ENCODE results near the gene MYADML2. TPM values are rescaled to one million over a fixed set of nuclear protein-coding genes. Genes with fewer than 3 reads are reported as not detected.

Gene MYADML2
- total RNA-seq, 2 donors from 2014 or later: not detected

- peak; percentile 46 for DNase-seq
- H3K36me3 Mint-ChIP-seq (ENCODE audit: low read depth): no peaks in the 10 kb centered on the region
- Histone ChIP-seq H3K27ac (ENCODE audit: low read depth, low read length) (no peak overlapping the region), H3K27me3 (ENCODE audit: control insufficient read depth, insufficient read depth, low read length, poor library complexity, severe bottlenecking) (peaks cover 50% of the 10 kb centered on the region), H3K4me3 (ENCODE audit: low read length) (no peak overlapping the region), H3K9me3 (ENCODE audit: control insufficient read depth, low read length) (no peaks in the 10 kb centered on the region), H3K36me3 (ENCODE audit: control insufficient read depth, insufficient read depth, low read length) (no peaks in the 10 kb centered on the region), H3K4me1 (ENCODE audit: control insufficient read depth, insufficient read depth, low read length) (no peaks in the 10 kb centered on the region), H3K9ac (ENCODE audit: extremely low read depth, low read length, poor library complexity, severe bottlenecking) (no peak overlapping the region)
- no peak overlapping the region for H3K27ac Mint-ChIP-seq
- H3K9me3 Mint-ChIP-seq: no peaks in the 10 kb centered on the region
- H3K4me1 Mint-ChIP-seq: peaks cover 5% of the 10 kb centered on the region
- TF ChIP-seq, protein P1, sequence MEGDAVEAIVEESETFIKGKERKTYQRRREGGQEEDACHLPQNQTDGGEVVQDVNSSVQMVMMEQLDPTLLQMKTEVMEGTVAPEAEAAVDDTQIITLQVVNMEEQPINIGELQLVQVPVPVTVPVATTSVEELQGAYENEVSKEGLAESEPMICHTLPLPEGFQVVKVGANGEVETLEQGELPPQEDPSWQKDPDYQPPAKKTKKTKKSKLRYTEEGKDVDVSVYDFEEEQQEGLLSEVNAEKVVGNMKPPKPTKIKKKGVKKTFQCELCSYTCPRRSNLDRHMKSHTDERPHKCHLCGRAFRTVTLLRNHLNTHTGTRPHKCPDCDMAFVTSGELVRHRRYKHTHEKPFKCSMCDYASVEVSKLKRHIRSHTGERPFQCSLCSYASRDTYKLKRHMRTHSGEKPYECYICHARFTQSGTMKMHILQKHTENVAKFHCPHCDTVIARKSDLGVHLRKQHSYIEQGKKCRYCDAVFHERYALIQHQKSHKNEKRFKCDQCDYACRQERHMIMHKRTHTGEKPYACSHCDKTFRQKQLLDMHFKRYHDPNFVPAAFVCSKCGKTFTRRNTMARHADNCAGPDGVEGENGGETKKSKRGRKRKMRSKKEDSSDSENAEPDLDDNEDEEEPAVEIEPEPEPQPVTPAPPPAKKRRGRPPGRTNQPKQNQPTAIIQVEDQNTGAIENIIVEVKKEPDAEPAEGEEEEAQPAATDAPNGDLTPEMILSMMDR (conservative IDR thresholded peaks at IDR 0.05): no peak
- 83 to 91% methylated on average over 7 to 19 of the region's 19 CpGs for whole genome bisulfite sequencing, 2 experiments (ENCODE audit: insufficient coverage in 1 of 2, insufficient read length in 1 of 2)
- peaks cover 39% of the 10 kb centered on the region for H3K27me3 Mint-ChIP-seq (ENCODE audit: insufficient read depth)
- no peak overlapping the region for H3K4me3 Mint-ChIP-seq
Measured at GRCh38 chr17:81957691-81958432, 10.8 kb upstream of the MYADML2 start.

DNA sequence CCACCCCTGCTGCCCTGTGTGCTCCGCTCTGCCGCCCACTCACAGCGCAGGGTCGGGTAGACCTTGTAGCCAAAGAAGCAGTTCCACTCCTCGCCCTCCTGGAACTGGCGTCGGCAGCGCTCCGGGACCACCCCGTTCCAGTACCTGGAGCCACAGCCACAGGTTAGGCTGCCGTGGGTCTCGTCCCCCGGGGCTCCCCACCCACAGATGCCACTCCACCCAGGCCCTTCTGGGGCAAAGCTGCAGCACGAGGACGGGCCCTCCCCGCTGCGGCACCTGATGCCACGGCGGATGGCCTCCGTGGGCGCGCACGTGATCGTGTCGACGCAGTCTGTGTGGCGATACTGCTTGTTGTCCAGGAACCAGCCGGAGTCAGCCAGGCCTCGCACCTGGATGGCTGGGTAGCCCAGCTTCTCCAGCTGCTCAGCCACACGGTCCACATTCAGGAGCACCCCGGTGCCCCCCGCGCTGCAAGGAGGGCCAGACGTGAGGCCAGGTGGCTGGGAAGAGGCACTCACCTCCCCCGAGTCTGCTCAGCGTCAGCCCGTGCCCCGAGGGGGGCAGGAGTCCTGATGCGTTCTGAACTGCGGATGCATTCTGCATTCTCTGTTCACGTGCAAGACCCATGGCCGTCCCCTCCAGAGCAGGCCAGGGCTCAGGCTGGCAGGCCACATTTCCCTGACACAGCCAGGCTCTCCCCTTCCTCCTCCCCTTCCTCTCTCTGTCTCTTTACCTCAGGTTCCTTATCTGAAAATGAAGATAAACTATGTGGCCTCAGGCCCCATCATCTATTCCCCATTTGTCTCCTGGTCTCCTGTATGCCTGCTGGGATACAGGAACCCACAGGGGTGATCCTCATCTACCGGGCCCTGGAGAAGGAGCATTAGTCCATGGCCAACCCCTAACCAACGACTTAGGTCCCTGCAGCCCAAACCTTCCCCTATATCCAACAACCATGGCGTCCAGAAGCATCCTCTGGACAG is 9.9 kb upstream of the MYADML2 start:
- Mint-ChIP-seq H3K4me3 (no peak overlapping the region), H3K36me3 (ENCODE audit: low read depth) (no peaks in the 10 kb centered on the region), H3K27ac (no peak overlapping the region), H3K4me1 (no peaks in the 10 kb centered on the region), H3K9me3 (no peaks in the 10 kb centered on the region), H3K27me3 (ENCODE audit: insufficient read depth) (peaks cover 30% of the 10 kb centered on the region)
- H3K27me3 ChIP-seq (ENCODE audit: control insufficient read depth, insufficient read depth, low read length, poor library complexity, severe bottlenecking): peaks cover 41% of the 10 kb centered on the region
- no peaks in the 10 kb centered on the region for H3K9me3 ChIP-seq (ENCODE audit: control insufficient read depth, low read length)
- no peak overlapping the region for H3K27ac ChIP-seq (ENCODE audit: low read depth, low read length)
- H3K9ac ChIP-seq (ENCODE audit: extremely low read depth, low read length, poor library complexity, severe bottlenecking): no peak overlapping the region
- H3K36me3 ChIP-seq (ENCODE audit: control insufficient read depth, insufficient read depth, low read length): no peaks in the 10 kb centered on the region
- peak; percentile 46 for DNase-seq
- WGBS, 2 experiments (ENCODE audit: insufficient coverage in 1 of 2, insufficient read length in 1 of 2): 84 to 89% methylated on average over 22 to 45 of the region's 45 CpGs
- H3K4me1 ChIP-seq (ENCODE audit: control insufficient read depth, insufficient read depth, low read length): no peaks in the 10 kb centered on the region
- no peak overlapping the region for H3K4me3 ChIP-seq (ENCODE audit: low read length)
- TF ChIP-seq, protein P1 (conservative IDR thresholded peaks at IDR 0.05): no peak

GRCh38 chr17:81955756-81956544 is 8.9 kb upstream of the MYADML2 start:
- 90 to 100% methylated on average over 5 to 13 of the region's 13 CpGs for WGBS, 2 experiments (ENCODE audit: insufficient coverage in 1 of 2, insufficient read length in 1 of 2)
- Histone ChIP-seq H3K9me3 (ENCODE audit: control insufficient read depth, low read length) (no peaks in the 10 kb centered on the region), H3K36me3 (ENCODE audit: control insufficient read depth, insufficient read depth, low read length) (no peaks in the 10 kb centered on the region), H3K27ac (ENCODE audit: low read depth, low read length) (no peak overlapping the region), H3K9ac (ENCODE audit: extremely low read depth, low read length, poor library complexity, severe bottlenecking) (no peak overlapping the region), H3K4me1 (ENCODE audit: control insufficient read depth, insufficient read depth, low read length) (no peaks in the 10 kb centered on the region), H3K27me3 (ENCODE audit: control insufficient read depth, insufficient read depth, low read length, poor library complexity, severe bottlenecking) (peaks cover 36% of the 10 kb centered on the region), H3K4me3 (ENCODE audit: low read length) (no peak overlapping the region)
- peak; percentile 44 for DNase-seq
- H3K4me3 Mint-ChIP-seq: no peak overlapping the region
- TF ChIP-seq, protein P1 (conservative IDR thresholded peaks at IDR 0.05): no peak
- no peaks in the 10 kb centered on the region for H3K9me3 Mint-ChIP-seq
- peaks cover 30% of the 10 kb centered on the region for H3K27me3 Mint-ChIP-seq (ENCODE audit: insufficient read depth)
- no peak overlapping the region for H3K27ac Mint-ChIP-seq
- H3K36me3 Mint-ChIP-seq (ENCODE audit: low read depth): no peaks in the 10 kb centered on the region
- H3K4me1 Mint-ChIP-seq: no peaks in the 10 kb centered on the region
